Esophagus muscularis mucosa (tissue), 4 donors: ENCODE measurements around the gene SPEF1.

Experiments
- EP300 ChIP-seq: sonication (generic); formaldehyde crosslinking; IDR thresholded peaks from one replicate; pipeline ENCODE4 v1.6.1; 2017; ENCODE audit warnings: antibody characterized with exemption
- POLR2A ChIP-seq: fragments of 450-650 bp; IDR thresholded peaks from one replicate; pipeline ENCODE4 v1.6.1; 2017; ENCODE audit warnings: antibody characterized with exemption, moderate library complexity, mild to moderate bottlenecking, low read depth
- TF ChIP-seq, protein P1 (sequence below), 3 experiments: fragments of 200-600 bp in 2 of 3; fragments of 450-650 bp in 1 of 3; sonication (generic) in 2 of 3; IDR thresholded peaks; one replicate each; pipeline ENCODE4 v1.5.1; 2017 to 2019; ENCODE audit warnings: antibody characterized with exemption in 3 of 3, mild to moderate bottlenecking in 2 of 3, moderate library complexity in 1 of 3

GRCh38 chr20:3764659-3765058, 16.6 kb downstream of the SPEF1 start:
- TF ChIP-seq, protein P1, sequence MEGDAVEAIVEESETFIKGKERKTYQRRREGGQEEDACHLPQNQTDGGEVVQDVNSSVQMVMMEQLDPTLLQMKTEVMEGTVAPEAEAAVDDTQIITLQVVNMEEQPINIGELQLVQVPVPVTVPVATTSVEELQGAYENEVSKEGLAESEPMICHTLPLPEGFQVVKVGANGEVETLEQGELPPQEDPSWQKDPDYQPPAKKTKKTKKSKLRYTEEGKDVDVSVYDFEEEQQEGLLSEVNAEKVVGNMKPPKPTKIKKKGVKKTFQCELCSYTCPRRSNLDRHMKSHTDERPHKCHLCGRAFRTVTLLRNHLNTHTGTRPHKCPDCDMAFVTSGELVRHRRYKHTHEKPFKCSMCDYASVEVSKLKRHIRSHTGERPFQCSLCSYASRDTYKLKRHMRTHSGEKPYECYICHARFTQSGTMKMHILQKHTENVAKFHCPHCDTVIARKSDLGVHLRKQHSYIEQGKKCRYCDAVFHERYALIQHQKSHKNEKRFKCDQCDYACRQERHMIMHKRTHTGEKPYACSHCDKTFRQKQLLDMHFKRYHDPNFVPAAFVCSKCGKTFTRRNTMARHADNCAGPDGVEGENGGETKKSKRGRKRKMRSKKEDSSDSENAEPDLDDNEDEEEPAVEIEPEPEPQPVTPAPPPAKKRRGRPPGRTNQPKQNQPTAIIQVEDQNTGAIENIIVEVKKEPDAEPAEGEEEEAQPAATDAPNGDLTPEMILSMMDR (IDR thresholded peaks at IDR 0.05), result no peak
- TF ChIP-seq EP300, result no peak
- TF ChIP-seq POLR2A, result no peak
